Adrenal gland (tissue), 19 donors: Measurements from ENCODE around the gene SNX22. TPM values are rescaled to one million over a fixed set of nuclear protein-coding genes. Genes with fewer than 3 reads are reported as not detected.
"Not testable (repeated sequence)": the region's sequence is repeated elsewhere in the genome, so short reads cannot be mapped to it uniquely, and the experiment has no call there.

Experiments
- DNase-seq, 7 donors: peaks; one replicate each; pipeline ENCODE4 v3.0.0-alpha.2; 2019 to 2020
- H3K27ac ChIP-seq, 5 donors: fragments of 200-600 bp; sonication (generic) in 4 of 5; 1 replicate in 3 of 5; 2 replicates in 2 of 5; pipeline versions ENCODE4 v1.5.1 to v1.8.0; 2016 to 2020; ENCODE audit warnings: mild to moderate bottlenecking in 1 of 5
- H3K27me3 ChIP-seq: fragments of 200-600 bp; 2 replicates; pipeline ENCODE4 v1.8.0; 2021
- H3K36me3 ChIP-seq, 2 donors: fragments of 200-600 bp; replicated peaks in 1 of 2; 1 replicate in 1 of 2; 2 replicates in 1 of 2; pipeline versions ENCODE4 v1.5.1 to v1.8.0; 2018 to 2022
- H3K4me1 ChIP-seq, 2 donors: fragments of 200-600 bp; replicated peaks in 1 of 2; 1 replicate in 1 of 2; 2 replicates in 1 of 2; pipeline versions ENCODE4 v1.5.1 to v1.8.0; 2018 to 2021
- H3K4me3 ChIP-seq, 4 donors: fragments of 200-600 bp; sonication (generic) in 3 of 4; one replicate each; pipeline ENCODE4 v1.5.1; 2016 to 2018
- H3K9me3 ChIP-seq, 3 donors: fragments of 200-600 bp; sonication (generic) in 1 of 3; replicated peaks in 1 of 3; 1 replicate in 2 of 3; 2 replicates in 1 of 3; pipeline versions ENCODE4 v1.5.1 to v1.8.0; 2016 to 2021
- CTCF ChIP-seq, 6 experiments: fragments of 450-650 bp in 4 of 6; fragments of 200-600 bp in 2 of 6; sonication (generic) in 1 of 6; IDR thresholded peaks; 1 replicate in 5 of 6; 2 replicates in 1 of 6; pipeline versions ENCODE4 v1.5.1 to v1.8.0; 2016 to 2021; ENCODE audit warnings: antibody characterized with exemption in 6 of 6, mild to moderate bottlenecking in 2 of 6, moderate library complexity in 1 of 6
- POLR2A ChIP-seq, 2 donors: fragments of 450-650 bp; IDR thresholded peaks; one replicate each; pipeline ENCODE4 v1.6.1; 2017; ENCODE audit warnings: antibody characterized with exemption in 2 of 2, mild to moderate bottlenecking in 2 of 2, moderate library complexity in 1 of 2
- WGBS, 4 donors: extraction: QIAGEN DNeasy Blood & Tissue Kit in 2 of 4; methylation state at CpG; one replicate each; pipeline versions ENCODE4 v1.1.5 to v1.1.7; 2013 to 2017; 5-methylcytosine and 5-hydroxymethylcytosine counted together
- intact Hi-C, 2 donors: fragments of 100-400 bp; cut with DNase I; formaldehyde crosslinking; loops; one replicate each; pipeline versions ENCODE4 v1.14.1 to v1.15.0; 2022 to 2023
- long read RNA-seq, 10 donors: library from polyadenylated mRNA in 3 of 10; unstranded in 2 of 10; stranded (forward) in 1 of 10; transcript quantifications; one replicate each; pipeline ENCODE4 v2.0.0 and lab custom pipeline, GENCODE V29; 2021 to 2026
- polyA plus RNA-seq, 3 donors: library from polyadenylated mRNA; stranded (reverse); fragments of 200-250 nt in 2 of 3; fragments of 350-450 nt in 1 of 3; fragmentation: Illumina TruSeq in 1 of 3; extraction: RNeasy Lipid Tissue Mini Kit (QIAGEN cat#74804) in 1 of 3; gene quantifications; one replicate each; pipeline ENCODE4 v1.2.3, GENCODE V29; 2013 to 2014
- total RNA-seq, 9 donors: library from RNA; depleted of rRNA in 4 of 9; stranded (reverse); fragments of >200 nt in 4 of 9; fragments of 120-200 nt in 1 of 9; fragmentation: NEBNext Ultra II Directional in 1 of 9; extraction: Animal tissue kit (Norgen Biotek cat#: 25700) in 1 of 9; gene quantifications; one replicate each; pipeline versions ENCODE4 v1.1.0 to v1.2.4, GENCODE V29; 2013 to 2023
- donor health status: healthy with polysubstance abuse.
- donor health status: Bipolar disorder and iron deficiency.
- donor health status: DM: yes; HTN: yes; CAD: no.
- donor health status: DM: no; HTN: no; CAD: no.
- donor health status: DM: no; HTN: no; CAD: no.
- donor health status: DM: yes; HTN: yes; CAD: no.

Gene SNX22
- total RNA-seq (1 to 10 TPM in 4 of 9 donors, under 1 TPM in 5; 0.35 to 2.5 (median 0.84) TPM), polyA plus RNA-seq (1 to 10 TPM in 2 of 3 donors, under 1 TPM in 1; 0.15 to 3.1 (median 2.3) TPM)
- long read RNA-seq, donor 1 = 0 reads
- long read RNA-seq, donor 2, partial matches to known transcripts = 522 of 538 reads
- long read RNA-seq, donor 2, other reads (novel, unspliced or antisense) = 16 of 538 reads
- long read RNA-seq, donor 3, partial matches to known transcripts = 900 of 963 reads
- long read RNA-seq, donor 3, other reads (novel, unspliced or antisense) = 63 of 963 reads
- long read RNA-seq, donor 4, partial matches to known transcripts = 1 of 1 reads
- long read RNA-seq, donor 4, other reads (novel, unspliced or antisense) = 0 of 1 reads
- long read RNA-seq, donor 5, partial matches to known transcripts = 0 of 1 reads
- long read RNA-seq, donor 5, other reads (novel, unspliced or antisense) = 0 of 1 reads
- long read RNA-seq, donor 6 = 0 reads
- long read RNA-seq, donor 7 = 0 reads
- long read RNA-seq, donor 8, partial matches to known transcripts = 1,025 of 1,103 reads
- long read RNA-seq, donor 8, other reads (novel, unspliced or antisense) = 78 of 1,103 reads
- long read RNA-seq, donor 9, partial matches to known transcripts = 246 of 864 reads
- long read RNA-seq, donor 9, other reads (novel, unspliced or antisense) = 618 of 864 reads
- long read RNA-seq, donor 10 = 0 reads

GRCh38 chr15:64151727-64152506 is at the start of gene SNX22:
Gene SNX22 (plus strand): TSS chr15:64151731. CDS start chr15:64151776, 45 bp downstream.
- Histone ChIP-seq H3K27me3 (no peaks in the 10 kb centered on the region), H3K4me1 (peaks cover 16 to 23% of the 10 kb centered on the region in 2 donors), H3K36me3 (peaks cover 0 to 31% of the 10 kb centered on the region in 2 donors), H3K4me3 (peak within 1 kb of the TSS in 2 of 4 donors; percentile 24 to 61), H3K9me3 (no peaks in the 10 kb centered on the region), H3K27ac (no peak within 1 kb of the TSS)
- intact Hi-C loops = loop anchor here in 1 of 2 donors (5.0 kb wide), 1 partner anchor 50 kb away; no protein-coding TSS in a partner anchor
- TF ChIP-seq CTCF (IDR thresholded peaks at IDR 0.05) = no peak
- no peak for TF ChIP-seq POLR2A (IDR thresholded peaks at IDR 0.05)
- 1 to 2% (median 2%) methylated on average over 26 to 83 of the region's 83 CpGs; no CpG with 5 or more reads in 1 of the 4 donors for WGBS, 4 donors
- peak in 1 of 7 donors; percentile 30 for DNase-seq

GRCh38 chr15:64102497-64102896 is 49.0 kb upstream of the SNX22 start:
- Histone ChIP-seq H3K9me3 (no peaks in the 10 kb centered on the region), H3K36me3 (no peaks in the 10 kb centered on the region), H3K4me1 (peaks cover 36 to 75% of the 10 kb centered on the region in 2 donors), H3K27me3 (no peaks in the 10 kb centered on the region), H3K27ac (no peak overlapping the region), H3K4me3 (no peak overlapping the region)
- intact Hi-C loops = loop anchor here in 1 of 2 donors (5.0 kb wide), 1 partner anchor 50 kb away; the partner anchor contains the start of gene SNX22
- TF ChIP-seq POLR2A (IDR thresholded peaks at IDR 0.05) = no peak
- 93 to 96% (median 95%) methylated on average over 2 of the region's 2 CpGs for WGBS, 4 donors
- no peak for DNase-seq

- peak overlapping the region; percentile 1 to 84 (median 43) for H3K27ac ChIP-seq
- no peaks in the 10 kb centered on the region for H3K9me3 ChIP-seq
- intact Hi-C loops = no loop called here
- H3K4me1 ChIP-seq = peaks cover 9 to 53% of the 10 kb centered on the region in 2 donors
- H3K27me3 ChIP-seq = no peaks in the 10 kb centered on the region
- no peaks in the 10 kb centered on the region for H3K36me3 ChIP-seq
- TF ChIP-seq POLR2A (IDR thresholded peaks at IDR 0.05) (no peak), CTCF (IDR thresholded peaks at IDR 0.05) (no peak)
- peak in 4 of 7 donors; percentile 39 to 71 (median 61) for DNase-seq
- no peak overlapping the region for H3K4me3 ChIP-seq
- 52 to 57% (median 53%) methylated on average over 9 of the region's 9 CpGs for WGBS, 4 donors
Observed at GRCh38 chr15:64105113-64105704, 46.3 kb upstream of the SNX22 start.

- no peak overlapping the region for H3K27ac ChIP-seq
- intact Hi-C loops = no loop called here
Observed at GRCh38 chr15:64107337-64107736, 44.2 kb upstream of the SNX22 start.

GRCh38 chr15:64110108-64110701 is 41.3 kb upstream of the SNX22 start:
- DNase-seq, H3K27ac ChIP-seq, H3K27me3 ChIP-seq, intact Hi-C loops, H3K9me3 ChIP-seq, H3K4me3 ChIP-seq: not testable (repeated sequence)
- H3K4me1 ChIP-seq = peaks cover 14 to 52% of the 10 kb centered on the region in 2 donors
- peaks cover 0 to 26% of the 10 kb centered on the region in 2 donors for H3K36me3 ChIP-seq
- 95 to 98% (median 97%) methylated on average over 4 of the region's 4 CpGs for WGBS, 4 donors

More at GRCh38 chr15:64107337-64107736, 44.2 kb upstream of the SNX22 start:
- H3K4me1 ChIP-seq = peaks cover 17 to 58% of the 10 kb centered on the region in 2 donors
- no peaks in the 10 kb centered on the region for H3K36me3 ChIP-seq
- TF ChIP-seq CTCF (IDR thresholded peaks at IDR 0.05) (no peak), POLR2A (IDR thresholded peaks at IDR 0.05) (no peak)
- no peak overlapping the region for H3K4me3 ChIP-seq
- no peaks in the 10 kb centered on the region for H3K27me3 ChIP-seq
- WGBS, 4 donors = 86 to 100% (median 97%) methylated on average over 1 of the region's 1 CpG
- H3K9me3 ChIP-seq = no peaks in the 10 kb centered on the region
- DNase-seq = no peak
